Peyer's patch (tissue), 4 donors: Measurements from ENCODE around the gene RAB40C.

Experiments used
- POLR2A ChIP-seq, 2 donors: fragments of 450-650 bp; IDR thresholded peaks; one replicate each; pipeline ENCODE4 v1.5.1; 2017; ENCODE audit warnings: antibody characterized with exemption in 2 of 2, mild to moderate bottlenecking in 2 of 2, moderate library complexity in 2 of 2
- TF ChIP-seq, protein P1 (sequence below), 6 experiments: fragments of 450-650 bp in 4 of 6; fragments of 200-600 bp in 2 of 6; sonication (generic) in 1 of 6; IDR thresholded peaks; one replicate each; pipeline ENCODE4 v1.5.1; 2017 to 2019; ENCODE audit warnings: antibody characterized with exemption in 6 of 6, mild to moderate bottlenecking in 3 of 6, moderate library complexity in 1 of 6

DNA sequence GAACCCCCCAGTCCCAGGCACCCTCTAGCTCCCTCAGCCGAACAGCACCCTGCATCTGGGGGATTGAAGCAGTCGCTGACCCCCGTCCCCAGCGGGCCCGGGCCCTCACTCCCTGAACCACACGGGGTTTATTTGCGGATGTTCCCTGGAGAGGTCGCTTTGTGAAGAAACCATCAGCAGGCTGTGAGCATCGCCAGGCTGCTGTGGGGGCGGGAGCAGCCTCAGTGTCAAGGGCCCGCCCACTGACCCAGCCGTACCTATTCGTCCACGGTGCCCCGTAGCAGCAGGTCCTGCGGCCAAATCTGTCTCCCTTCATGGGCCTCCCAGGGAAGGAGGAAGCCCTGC is 6.4 kb upstream of the RAB40C start:
- TF ChIP-seq, protein P1, sequence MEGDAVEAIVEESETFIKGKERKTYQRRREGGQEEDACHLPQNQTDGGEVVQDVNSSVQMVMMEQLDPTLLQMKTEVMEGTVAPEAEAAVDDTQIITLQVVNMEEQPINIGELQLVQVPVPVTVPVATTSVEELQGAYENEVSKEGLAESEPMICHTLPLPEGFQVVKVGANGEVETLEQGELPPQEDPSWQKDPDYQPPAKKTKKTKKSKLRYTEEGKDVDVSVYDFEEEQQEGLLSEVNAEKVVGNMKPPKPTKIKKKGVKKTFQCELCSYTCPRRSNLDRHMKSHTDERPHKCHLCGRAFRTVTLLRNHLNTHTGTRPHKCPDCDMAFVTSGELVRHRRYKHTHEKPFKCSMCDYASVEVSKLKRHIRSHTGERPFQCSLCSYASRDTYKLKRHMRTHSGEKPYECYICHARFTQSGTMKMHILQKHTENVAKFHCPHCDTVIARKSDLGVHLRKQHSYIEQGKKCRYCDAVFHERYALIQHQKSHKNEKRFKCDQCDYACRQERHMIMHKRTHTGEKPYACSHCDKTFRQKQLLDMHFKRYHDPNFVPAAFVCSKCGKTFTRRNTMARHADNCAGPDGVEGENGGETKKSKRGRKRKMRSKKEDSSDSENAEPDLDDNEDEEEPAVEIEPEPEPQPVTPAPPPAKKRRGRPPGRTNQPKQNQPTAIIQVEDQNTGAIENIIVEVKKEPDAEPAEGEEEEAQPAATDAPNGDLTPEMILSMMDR (IDR thresholded peaks at IDR 0.05), result no peak
- no peak for TF ChIP-seq POLR2A (IDR thresholded peaks at IDR 0.05)
